ENCODE measurements around the gene SFTPB.
A peak's percentile ranks its signal among the peaks of the same experiment; 100 is the strongest.
"Not testable (repeated sequence)": the region's sequence is repeated elsewhere in the genome, so short reads cannot be mapped to it uniquely, and the experiment has no call there.

Gene SFTPB

DNA sequence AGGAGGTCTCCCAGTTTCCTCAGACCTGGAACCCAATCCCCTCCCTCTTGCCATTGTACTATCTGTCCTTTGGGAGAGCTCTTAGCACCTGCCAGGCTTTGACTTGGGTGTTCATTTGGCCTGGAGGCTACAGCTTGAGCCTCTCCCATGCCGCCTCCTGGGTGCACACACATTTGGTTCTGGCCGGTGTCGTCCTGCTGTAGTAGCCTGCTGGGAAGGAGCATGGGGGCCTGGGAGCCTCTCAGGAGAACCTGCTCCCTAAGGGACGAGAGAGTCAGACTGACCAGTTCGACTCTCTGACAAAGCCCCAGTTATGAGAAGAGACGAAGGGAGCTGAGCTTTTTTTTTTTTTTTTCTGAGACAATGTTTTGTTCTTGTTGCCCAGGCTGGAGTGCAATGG lies 7.4 kb upstream of the SFTPB start:
- no peak for DNase-seq

DNA sequence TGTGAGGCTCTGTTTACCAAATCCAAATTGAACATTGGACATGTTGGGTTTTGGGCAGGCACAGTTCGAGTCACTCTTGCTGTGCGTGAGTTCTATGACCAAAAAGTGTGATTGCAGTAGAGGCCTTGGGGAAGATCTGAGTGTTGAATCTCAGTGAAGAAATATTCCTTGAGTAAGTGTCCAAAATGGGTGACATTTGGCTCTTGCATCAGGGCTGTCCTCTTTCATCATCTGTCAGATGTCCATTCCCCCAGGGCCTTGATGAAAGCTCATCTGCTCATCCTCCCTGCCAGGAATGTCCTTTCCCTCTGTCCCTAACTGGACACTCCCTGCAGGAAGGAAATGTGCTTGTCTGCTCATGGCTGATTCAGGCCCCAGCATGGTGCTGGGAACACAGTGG lies 6.4 kb upstream of the SFTPB start:
- no peak for DNase-seq

DNA sequence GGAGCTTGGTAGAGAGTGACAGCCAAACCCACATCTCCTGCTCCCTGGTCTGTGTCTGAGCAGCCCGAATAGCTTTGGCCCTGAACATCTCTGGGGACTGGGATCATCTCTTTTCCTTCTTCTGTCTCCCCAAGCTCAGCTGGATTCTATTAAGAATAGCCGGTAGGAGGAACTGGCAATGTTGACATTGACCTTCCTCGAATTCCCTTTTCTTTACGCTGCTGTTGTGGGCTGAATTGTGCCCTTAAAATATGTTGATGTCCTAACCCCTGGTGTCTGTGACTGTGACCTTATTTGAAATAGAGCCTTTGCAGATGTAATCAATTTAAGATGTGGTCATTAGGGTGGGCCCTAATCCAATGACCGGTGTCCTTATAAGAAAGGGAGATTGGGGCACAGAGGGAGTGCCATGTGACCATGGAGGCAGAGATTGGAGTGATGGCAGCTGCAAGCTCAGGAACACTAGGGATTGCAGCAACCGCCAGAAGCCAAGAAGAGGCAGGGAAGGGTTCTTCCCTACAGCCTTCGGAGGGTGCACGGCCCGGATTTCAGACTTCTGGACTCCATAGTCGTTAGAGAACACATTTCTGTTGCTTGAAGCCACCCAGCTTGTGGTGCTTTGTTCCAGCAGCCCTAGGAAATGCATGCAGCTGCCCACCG lies 5.8 kb upstream of the SFTPB start:
- DNase-seq: no peak

DNA sequence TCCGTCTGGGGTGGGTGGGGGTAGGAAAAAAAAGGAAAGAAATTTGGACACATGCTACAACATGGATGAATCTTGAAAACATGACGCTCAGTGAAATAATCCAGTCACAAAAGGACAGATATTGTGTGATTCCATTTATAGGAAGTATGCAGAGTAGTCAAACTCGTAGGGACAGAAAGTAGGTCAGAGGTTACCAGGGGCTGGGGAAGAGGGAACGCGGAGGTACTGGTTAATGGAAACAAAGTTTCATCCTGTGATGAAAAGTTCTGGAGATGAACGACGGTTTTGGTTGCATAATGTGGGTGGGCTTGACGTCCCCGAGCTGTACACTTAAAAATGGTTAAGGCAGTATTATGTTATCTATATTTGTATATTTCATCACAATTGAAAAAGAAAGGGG lies 4.5 kb upstream of the SFTPB start:
- DNase-seq: no peak

DNA sequence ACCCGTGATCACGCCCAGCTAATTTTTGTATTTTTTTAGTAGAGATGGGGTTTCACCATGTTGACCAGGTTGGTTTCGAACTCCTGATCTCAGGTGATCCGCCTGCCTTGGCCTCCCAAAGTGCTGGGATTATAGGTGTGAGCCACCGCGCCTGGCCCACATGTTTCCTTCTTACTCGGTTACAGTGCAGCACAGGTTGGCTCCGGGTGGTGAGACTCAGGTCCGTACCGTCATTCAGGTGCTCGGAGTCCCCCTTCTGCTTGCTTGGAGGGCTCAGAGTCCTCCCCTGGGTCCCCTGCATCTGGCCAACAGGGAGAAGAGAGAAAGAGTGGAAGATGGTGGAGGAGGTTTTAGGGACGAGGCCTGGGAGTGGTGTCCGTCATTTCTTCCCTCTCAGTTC lies 2.4 kb upstream of the SFTPB start:
- DNase-seq: not testable (repeated sequence)

DNA sequence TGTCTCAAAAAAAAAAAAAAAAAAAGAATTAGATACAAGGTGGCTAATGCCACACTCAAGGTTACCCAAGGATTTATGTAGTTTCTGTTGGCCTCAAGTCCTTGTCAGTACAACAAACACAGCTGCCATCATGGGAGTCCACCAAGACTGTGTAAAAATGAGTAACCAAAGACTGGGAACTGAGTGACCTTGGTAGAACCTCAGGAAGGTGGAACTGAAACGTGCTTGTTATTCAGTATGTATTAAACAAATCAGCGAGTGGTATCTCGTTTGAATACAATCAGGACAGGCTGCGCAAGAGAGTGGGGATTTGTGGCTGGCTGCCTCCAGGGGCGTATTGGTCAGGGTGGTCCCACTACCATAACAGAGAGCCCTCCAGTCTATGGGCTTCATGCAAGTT lies 1.6 kb upstream of the SFTPB start:
- DNase-seq: peak; percentile 16

DNA sequence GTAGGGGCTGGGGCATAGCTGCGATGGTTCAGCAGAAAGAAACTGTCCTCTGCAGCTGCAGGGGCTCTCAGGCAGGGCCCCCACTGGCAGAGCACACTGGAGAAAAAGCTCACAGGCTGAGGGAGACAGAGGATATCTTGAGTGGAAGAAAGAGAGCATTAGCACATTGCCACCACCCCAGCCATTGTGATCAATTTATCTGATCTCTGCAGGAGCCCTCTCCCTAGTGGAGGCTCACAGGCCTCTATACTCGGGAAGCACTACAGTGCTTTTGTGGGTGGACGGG lies 801 bp upstream of the SFTPB start:
- DNase-seq: no peak

DNA sequence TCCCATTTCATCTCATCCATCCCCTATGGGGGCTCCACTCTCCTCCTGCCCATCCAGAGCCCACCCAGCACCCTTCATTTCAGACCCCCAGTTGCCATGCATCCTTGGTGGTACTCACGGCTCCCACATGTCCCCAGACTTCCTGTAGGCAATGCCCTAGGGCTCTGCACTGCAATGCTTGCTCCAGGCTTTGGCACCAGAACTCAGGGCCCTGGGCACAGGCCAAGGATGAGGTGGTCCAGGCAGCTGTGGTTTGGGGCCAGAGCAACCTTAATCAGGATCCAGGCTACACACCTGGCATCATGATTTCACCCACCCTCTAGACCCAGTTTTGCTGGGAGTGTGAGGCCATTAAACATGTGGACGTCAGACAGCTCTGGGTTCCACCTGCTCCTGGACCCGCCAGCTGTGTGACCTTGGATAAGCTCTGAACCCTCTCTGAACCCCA lies 414 bp downstream of the SFTPB start:
- no peak for DNase-seq

DNA sequence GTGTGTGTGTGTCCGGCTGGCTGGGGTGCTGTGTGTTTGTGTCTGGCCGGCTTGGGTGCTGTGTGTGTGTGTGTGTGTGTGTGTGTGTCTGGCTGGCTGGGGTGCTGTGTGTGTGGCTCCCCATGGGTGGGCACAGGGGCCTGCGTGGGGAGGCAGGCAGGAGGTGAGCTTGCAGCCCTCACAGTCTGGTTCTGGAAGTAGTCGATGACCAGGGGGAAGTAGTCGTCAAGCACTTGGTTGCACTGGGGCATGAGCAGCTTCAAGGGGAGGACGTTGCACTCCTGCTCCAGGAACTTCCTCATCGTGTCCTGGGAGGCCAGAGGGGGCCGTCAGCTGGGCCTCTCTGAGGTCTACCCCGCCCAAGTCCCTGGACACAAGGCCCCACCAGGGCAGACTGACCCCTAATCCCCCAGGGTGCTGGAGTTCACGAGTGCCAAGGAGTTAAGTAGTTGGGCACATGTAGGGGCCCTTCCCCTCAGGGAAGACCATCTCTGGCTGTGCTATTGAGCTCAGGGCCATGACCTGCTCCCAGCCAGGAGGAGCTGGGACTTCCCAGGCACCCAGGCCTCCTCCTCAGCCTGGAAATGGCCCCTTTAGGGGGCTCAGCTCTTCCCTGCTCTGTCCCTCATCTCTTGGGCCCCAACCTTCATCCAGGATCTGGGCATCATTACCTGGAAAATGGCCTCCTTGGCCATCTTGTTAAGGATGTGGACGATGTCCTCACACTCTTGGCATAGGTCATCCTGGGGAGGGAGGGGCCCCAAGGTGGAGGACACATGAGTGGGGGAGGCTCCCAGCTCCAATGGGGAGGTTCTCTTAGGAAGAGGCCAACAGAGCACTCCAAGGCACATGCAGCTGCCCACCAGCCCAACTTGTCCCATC lies 1.3 kb downstream of the SFTPB start:
- DNase-seq: no peak

DNA sequence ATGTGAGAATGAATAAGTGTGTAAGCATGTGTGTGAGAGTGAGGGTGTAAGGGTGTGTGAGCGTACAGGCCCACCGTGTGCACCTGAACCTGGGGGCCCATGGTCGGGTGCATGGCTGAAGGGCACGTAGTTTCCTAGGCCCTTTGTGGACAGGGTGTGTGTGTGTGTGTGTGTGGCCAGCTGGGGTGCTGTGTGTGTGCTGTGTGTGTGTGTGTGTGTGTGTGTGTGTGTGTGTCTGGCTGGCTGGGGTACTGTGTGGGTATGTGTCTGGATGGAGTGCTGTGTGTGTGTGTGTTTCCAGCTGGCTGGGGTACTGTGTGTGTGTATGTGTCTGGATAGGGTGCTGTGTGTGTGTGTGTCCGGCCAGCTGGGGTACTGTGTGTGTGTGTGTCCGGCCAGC lies 2.0 kb downstream of the SFTPB start:
- no peak for DNase-seq

DNA sequence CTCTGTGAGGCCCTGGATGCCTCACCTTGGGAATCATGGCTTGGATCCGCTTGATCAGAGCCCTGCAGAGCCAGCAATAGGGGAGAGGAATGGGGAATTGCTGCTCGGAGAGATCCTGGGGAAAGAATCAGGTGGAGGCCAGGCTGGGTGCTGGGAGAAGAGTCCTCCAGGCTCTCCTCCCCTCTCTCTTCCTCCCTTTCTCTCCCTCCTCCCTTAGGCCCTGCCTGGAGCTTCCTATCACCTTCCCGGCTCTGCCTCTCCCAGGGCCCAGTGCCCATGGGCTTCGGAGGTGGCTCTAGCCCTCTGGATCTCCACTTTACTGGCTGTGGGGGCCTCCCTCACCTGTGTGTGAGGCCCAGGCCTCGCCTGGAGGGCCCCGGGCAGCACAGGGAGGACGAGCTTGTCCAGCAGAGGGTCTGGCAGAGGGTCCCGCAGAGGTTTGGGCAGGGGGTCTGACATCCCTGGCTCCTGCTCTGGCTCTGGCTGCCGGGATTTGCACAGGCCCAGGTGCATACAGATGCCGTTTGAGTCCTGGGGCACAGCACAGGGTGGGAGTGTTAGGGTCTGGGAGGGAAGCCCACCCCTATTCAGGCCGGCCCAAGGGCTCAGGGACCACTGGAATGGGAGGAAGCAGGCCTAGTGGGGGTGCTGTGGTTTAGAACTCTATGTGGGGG lies 2.6 kb downstream of the SFTPB start:
- DNase-seq: no peak

DNA sequence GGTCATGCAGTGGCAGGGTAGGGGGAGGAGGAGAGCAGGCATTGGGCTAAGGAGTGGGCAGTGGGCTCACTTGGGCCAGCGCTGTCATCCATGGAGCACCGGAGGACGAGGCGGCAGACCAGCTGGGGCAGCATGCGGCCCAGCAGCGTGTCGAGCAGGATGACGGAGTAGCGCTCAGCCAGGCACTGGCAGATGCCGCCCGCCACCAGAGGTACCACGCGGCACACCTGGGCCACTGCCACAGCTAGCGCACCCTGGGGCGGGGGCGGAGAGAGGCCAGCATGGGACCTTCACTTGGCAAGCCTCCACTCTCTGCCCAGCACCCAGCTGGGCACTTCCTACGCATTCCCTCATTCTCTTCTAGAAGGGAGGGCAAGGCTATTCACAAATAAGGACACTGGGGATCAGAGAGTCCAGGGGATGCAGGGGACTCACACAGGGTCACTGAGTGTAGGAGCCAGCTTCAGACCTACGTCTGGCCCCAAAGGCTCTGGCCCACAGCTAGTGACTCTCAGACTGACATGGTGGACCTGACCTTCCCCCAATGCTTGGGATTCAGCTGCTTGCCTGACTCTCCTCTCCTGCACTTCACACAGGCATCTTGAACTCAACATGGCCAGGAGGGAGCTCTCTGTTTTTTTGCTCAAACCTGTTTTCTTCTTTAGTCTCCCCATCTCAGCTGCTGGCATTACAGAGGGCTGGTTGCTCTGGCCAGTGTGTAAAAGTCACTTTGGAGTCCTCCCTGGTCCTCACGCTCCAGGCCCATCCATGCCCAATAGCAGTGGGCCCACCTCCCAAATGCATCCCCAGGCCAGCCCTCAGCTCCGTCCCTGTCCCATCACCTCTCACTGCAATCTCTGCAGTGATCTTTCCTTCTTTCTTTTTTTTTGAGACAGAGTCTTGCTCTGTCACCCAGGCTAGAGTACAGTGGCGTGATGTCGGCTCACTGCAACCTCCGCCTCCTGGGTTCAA lies 4.1 kb downstream of the SFTPB start:
- DNase-seq: no peak

DNA sequence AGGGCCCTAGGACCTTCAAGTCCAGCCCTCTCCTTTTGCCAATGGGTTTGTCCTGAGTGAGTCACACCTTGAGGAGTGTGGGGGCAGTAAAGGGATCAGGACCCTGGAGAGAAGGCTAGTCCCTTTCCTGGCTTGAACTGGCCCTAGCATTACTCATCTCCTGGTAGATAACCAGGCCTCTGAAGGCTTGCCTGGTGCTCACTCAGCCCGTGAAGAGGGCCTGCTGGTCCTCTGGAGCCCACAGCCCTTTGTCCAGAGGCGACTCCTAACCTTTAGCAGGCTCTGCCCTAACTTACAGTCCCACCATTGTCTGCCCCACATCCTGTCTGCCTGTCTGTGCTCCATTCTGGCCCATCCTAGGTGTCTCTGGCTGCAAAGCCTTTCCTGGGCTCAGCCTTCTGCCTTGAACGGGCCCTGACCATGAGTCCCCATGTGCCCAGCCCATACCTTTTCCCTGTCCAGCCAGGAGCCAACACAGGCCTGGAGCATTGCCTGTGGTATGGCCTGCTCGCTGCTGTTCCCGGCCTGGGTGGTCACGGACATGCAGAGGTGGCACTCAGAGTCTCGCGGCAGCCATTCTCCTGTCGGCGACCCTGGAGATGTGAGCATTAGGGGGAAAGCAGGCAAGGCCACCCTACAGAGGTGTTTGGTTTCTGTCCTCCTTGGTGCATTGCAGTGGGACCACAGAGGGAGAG lies 5.0 kb downstream of the SFTPB start:
- no peak for DNase-seq

DNA sequence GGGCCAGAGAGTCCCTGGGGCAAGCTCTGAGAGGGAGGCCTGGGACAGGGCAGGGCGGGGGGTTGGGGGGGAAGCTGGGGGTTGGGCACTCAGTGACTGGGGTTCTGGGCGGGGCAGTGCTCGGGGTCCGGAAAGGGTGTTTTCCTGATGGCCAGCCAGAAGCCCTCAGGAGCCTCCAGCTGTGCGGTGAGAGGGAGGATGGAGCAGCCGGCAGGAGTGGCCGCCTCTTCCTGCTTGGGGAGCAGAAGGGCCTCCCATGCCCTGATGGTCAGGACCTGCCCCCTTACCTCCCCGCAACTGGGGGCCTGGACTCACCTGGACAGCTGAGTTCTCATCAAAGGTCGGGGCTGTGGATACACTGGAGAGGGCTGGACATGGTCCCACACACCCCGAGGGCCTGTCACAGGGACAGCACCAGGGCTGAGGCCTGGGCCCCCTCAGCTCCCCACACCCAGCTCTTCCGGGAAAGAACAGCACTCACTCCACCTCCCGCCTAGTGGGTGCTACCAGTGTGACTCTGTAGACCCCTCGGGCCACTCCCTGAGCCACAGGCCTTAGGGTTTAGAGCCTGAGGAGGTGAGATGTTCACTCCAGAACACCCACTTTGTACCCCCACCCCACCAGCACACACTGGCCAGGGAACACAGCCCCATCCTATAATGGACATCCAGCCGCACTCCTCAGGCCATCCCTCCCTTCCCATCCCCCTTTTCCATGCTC lies 6.7 kb downstream of the SFTPB start:
- no peak for DNase-seq

DNA sequence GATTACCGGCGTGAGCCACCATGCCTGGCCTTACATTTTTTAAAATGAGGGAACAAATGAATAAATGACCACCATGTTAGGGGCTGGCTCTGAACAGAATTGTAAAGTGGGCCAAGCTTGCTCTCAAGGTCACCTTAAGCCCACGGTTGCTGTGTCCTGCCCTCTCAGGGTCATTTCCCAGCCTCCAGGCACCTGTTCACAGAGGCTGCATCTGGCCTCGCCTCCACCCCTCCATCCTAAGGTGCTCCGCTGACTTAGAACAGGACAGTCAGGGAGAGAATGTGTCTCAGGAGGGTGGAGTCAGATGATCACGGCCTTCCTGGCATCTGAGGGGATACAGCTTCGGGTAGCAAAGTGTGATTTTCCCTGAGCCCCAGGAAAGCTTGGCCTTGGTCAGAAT lies 7.3 kb downstream of the SFTPB start:
- no peak for DNase-seq

DNA sequence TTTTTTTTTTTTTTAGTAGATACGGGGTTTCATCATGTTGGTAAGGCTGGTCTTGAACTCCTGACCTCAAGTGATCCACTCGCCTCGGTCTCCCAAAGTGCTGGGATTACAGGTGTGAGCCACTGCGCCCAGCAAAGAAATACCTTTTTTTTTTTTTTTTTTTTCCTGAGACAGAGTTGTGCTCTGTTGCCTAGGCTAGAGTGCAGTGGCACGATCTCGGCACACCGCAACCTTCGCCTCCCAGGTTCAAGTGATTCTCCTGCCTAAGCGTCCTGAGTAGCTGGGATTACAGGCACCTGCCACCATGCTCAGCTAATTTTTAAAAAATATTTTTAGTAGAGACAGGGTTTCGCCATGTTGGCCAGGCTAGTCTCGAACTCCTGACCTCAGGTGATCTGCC lies 7.7 kb downstream of the SFTPB start:
- DNase-seq: not testable (repeated sequence)

DNA sequence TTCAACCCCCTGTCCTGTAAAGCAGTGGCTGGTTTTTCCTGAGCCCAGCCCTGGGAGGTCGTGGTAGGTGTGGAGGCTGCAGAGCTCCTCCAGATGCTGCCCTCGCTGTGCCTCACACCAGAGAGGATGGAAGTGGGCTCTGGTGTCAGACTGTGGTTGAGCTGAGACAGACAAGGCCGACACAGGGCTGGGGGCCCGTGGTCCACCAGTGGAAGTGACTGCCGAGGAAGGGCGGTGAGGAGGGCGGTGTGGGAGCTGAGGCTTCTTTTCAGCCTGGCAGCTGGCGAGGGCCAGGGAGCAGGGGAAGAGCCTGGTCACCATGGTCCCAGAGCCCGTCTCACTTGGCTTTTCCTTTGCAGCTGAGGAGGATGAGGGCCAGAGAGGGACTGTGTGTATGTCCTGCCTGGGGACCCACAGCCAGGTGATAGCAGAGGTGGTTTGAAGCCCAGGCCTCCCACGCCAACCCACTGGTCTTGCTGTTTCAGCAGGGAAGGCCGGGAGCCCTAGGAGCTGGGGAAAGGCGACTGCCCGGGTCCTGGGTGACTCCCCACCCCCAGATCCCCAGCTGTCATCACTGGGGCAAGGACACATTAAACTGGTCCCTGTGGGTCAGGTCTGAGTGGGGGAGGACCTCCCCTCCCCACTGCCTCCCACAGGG lies 8.5 kb downstream of the SFTPB start:
- DNase-seq: no peak

DNA sequence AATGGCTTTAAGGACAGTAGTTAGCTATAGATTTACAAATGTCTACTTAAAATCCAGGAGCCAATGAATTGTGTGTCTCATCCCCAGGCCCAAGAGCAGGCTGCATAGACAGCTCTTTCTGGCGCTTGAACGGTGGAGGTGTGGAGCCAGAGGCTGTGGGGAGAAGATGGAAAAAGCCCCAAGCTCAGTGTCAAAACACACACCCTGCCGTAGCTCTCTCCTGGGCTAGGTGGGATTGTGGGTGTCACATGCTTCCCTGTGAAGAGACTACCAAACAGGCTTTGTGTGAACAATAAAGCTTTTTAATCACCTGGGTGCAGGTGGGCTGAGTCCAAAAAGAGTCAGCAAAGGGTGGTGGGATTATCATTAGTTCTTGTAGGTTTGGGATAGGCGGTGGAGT lies 10.6 kb downstream of the SFTPB start:
- not testable (repeated sequence) for DNase-seq

DNA sequence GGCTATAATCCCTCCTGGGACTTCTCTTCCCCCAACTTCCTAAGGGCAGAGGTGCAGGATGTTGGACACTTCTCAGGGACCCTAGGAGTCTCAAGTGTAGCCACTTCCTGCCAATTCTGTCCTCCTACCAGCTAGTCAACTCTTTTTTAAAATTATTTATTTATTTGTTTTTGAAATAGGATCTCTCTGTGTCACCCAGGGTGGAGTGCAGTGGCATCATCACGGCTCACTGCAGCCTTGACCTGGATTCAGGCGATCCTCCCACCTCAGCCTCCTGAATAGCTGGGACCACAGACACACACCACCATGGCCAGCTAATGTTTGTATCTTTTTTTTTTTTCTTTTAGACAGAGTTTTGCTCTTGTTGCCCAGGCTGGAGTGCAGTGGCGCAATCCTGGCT lies 11.5 kb downstream of the SFTPB start:
- no peak for DNase-seq

DNA sequence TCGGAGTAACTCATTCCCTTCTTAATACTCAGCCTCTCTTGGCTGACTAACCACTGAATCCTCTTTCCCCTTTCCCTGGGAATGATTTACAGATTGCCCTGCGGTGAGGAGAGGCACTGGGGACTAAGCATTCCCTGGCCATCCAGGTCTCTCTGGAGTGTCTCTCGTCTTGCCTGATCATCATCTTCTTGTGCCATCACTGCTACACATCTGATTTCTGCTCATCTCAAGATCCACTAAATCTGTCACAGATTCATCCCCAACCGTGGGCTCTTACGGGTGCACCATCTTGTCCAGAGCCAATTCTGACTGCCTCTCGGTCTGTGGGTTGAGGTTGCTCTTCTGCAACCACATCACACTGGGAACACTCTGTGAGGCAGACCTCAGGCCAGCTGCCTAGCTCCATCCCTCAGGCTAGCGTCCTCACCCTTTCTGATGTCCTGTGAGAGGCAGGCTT lies 12.0 kb downstream of the SFTPB start:
- no peak for DNase-seq

DNA sequence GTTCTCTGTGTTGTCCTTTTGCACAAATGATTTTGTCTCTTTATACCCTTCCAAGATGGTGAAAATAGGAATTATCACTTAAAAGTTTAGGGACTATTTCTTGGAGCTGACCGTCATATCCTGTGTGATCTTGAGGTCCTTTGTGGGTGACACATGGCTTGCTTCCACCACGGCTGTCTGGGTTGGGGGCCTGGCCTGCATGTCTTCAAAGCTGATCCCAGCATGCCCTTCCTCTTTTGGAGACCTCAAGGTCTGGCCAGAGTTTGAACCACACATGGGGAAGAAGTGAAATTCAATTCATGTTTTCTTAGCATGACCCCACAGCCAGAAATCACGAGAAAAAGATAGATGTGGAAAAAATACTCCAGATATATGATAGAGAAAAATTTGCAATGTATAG lies 14.0 kb downstream of the SFTPB start:
- DNase-seq: no peak
